ENCODE results near the gene PCDHA3. TPM values are rescaled to one million over a fixed set of nuclear protein-coding genes. Genes with fewer than 3 reads are reported as not detected.

Gene PCDHA3
- total and polyA plus RNA-seq, 2 of the 8 experiments (the other 6 are each of a cell fraction or from before 2014, with no cell fraction given), result 0.48 to 0.67 TPM

DNA sequence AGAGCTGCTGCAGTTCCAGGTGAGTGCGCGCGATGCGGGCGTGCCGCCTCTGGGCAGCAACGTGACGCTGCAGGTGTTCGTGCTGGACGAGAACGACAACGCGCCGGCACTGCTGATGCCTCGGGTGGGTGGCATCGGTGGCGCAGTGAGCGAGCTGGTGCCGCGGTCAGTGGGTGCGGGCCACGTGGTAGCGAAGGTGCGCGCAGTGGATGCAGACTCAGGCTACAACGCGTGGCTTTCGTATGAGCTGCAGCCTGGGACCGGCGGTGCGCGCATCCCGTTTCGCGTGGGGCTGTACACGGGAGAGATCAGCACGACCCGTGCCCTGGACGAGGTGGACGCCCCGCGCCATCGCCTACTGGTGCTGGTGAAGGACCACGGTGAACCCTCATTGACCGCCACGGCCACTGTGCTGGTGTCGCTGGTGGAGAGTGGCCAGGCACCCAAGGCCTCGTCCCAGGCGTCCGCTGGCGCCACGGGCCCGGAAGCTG lies 2.0 kb downstream of the PCDHA3 start (continued):
- TF ChIP-seq, protein P1, sequence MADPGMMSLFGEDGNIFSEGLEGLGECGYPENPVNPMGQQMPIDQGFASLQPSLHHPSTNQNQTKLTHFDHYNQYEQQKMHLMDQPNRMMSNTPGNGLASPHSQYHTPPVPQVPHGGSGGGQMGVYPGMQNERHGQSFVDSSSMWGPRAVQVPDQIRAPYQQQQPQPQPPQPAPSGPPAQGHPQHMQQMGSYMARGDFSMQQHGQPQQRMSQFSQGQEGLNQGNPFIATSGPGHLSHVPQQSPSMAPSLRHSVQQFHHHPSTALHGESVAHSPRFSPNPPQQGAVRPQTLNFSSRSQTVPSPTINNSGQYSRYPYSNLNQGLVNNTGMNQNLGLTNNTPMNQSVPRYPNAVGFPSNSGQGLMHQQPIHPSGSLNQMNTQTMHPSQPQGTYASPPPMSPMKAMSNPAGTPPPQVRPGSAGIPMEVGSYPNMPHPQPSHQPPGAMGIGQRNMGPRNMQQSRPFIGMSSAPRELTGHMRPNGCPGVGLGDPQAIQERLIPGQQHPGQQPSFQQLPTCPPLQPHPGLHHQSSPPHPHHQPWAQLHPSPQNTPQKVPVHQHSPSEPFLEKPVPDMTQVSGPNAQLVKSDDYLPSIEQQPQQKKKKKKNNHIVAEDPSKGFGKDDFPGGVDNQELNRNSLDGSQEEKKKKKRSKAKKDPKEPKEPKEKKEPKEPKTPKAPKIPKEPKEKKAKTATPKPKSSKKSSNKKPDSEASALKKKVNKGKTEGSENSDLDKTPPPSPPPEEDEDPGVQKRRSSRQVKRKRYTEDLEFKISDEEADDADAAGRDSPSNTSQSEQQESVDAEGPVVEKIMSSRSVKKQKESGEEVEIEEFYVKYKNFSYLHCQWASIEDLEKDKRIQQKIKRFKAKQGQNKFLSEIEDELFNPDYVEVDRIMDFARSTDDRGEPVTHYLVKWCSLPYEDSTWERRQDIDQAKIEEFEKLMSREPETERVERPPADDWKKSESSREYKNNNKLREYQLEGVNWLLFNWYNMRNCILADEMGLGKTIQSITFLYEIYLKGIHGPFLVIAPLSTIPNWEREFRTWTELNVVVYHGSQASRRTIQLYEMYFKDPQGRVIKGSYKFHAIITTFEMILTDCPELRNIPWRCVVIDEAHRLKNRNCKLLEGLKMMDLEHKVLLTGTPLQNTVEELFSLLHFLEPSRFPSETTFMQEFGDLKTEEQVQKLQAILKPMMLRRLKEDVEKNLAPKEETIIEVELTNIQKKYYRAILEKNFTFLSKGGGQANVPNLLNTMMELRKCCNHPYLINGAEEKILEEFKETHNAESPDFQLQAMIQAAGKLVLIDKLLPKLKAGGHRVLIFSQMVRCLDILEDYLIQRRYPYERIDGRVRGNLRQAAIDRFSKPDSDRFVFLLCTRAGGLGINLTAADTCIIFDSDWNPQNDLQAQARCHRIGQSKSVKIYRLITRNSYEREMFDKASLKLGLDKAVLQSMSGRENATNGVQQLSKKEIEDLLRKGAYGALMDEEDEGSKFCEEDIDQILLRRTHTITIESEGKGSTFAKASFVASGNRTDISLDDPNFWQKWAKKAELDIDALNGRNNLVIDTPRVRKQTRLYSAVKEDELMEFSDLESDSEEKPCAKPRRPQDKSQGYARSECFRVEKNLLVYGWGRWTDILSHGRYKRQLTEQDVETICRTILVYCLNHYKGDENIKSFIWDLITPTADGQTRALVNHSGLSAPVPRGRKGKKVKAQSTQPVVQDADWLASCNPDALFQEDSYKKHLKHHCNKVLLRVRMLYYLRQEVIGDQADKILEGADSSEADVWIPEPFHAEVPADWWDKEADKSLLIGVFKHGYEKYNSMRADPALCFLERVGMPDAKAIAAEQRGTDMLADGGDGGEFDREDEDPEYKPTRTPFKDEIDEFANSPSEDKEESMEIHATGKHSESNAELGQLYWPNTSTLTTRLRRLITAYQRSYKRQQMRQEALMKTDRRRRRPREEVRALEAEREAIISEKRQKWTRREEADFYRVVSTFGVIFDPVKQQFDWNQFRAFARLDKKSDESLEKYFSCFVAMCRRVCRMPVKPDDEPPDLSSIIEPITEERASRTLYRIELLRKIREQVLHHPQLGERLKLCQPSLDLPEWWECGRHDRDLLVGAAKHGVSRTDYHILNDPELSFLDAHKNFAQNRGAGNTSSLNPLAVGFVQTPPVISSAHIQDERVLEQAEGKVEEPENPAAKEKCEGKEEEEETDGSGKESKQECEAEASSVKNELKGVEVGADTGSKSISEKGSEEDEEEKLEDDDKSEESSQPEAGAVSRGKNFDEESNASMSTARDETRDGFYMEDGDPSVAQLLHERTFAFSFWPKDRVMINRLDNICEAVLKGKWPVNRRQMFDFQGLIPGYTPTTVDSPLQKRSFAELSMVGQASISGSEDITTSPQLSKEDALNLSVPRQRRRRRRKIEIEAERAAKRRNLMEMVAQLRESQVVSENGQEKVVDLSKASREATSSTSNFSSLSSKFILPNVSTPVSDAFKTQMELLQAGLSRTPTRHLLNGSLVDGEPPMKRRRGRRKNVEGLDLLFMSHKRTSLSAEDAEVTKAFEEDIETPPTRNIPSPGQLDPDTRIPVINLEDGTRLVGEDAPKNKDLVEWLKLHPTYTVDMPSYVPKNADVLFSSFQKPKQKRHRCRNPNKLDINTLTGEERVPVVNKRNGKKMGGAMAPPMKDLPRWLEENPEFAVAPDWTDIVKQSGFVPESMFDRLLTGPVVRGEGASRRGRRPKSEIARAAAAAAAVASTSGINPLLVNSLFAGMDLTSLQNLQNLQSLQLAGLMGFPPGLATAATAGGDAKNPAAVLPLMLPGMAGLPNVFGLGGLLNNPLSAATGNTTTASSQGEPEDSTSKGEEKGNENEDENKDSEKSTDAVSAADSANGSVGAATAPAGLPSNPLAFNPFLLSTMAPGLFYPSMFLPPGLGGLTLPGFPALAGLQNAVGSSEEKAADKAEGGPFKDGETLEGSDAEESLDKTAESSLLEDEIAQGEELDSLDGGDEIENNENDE (IDR thresholded peaks at IDR 0.05; ENCODE audit: insufficient replicate concordance, low read length), result no peak
- no peak for TF ChIP-seq ZNF274 (IDR thresholded peaks at IDR 0.05; ENCODE audit: borderline replicate concordance, extremely low read depth, low read length)
